Right renal cortex interstitium (tissue), 3 donors: Measurements from ENCODE around the gene PEX14. TPM values are rescaled to one million over a fixed set of nuclear protein-coding genes. Genes with fewer than 3 reads are reported as not detected.
A peak's percentile ranks its signal among the peaks of the same experiment; 100 is the strongest.
"Not testable (repeated sequence)": the region's sequence is repeated elsewhere in the genome, so short reads cannot be mapped to it uniquely, and the experiment has no call there.

Source experiments
- DNase-seq, 3 donors: peaks; one replicate each; pipeline ENCODE4 v3.0.0-alpha.2; 2013; ENCODE audit warnings: low read depth in 3 of 3, low spot score in 2 of 3
- polyA plus RNA-seq, 3 donors: library from polyadenylated mRNA; unstranded; fragments of 120-200 nt; gene quantifications; one replicate each; pipeline ENCODE4 v1.2.1, GENCODE V29; 2013; ENCODE audit not compliant: insufficient read length in 3 of 3

PEX14 gene
- polyA plus RNA-seq, 3 donors, result 19.2 to 20.4 (median 19.5) TPM

GRCh38 chr1:10494418-10494753 is 19.6 kb downstream of the PEX14 start:
- no peak for DNase-seq

DNA sequence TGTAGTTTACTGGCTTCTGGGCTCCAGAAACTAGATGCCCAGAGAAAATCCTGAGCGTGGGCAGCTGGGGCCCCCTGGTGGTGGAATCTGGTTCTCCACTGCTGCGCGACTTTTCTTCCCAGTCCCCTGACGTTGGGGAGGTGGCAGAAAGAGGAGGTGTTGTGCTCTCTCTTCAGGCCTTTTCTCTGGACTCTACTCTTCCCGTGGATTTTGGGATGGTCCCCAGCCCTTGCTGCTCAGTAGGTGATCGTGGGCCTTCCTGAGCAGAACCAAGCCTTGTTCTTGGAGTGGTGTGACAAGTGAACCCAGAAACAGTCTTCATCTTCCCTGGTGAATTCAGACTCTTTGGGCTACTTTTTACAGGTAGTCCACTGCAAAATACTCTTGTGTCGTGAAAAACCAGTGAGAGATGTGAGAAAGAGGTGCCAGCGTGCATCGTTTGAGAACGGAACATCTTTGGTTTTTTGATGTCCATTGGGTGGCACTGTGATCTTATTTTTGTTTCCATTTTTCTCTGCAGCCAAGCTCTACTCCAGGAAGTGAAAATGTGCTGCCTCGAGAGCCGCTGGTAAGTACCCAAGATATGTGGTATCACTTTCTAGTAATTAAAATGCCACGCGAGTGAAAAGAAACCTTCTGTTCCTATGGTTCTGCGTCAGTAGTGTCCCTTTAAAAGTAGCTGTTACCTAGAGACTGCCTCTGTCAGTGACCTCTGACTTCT is 20.2 kb downstream of the PEX14 start:
- DNase-seq, result peak in 1 of 3 donors; percentile 58

GRCh38 chr1:10495475-10495817 is 20.7 kb downstream of the PEX14 start:
- DNase-seq, result no peak

DNA sequence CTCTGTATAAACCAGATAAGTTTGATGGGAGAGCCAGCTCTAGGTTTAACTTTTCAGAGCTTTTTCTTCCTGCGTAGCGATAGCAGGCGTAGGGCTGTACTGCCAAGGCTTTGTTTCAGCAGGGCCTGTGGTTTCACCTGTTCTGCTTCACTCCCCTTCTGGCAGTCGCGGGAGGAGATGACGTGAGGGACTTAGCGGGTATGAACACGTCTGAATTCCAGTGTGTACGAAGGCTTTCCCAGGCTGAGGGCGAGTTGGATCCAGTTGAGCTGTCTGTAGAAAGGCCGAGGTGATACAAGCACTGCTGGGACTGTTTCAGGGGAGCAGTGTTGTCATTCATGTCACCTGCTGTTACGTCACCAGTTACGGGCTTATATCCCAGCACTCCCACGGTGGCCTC is 21.2 kb downstream of the PEX14 start:
- DNase-seq, result peak in 1 of 3 donors; percentile 51

- no peak for DNase-seq
Measured at GRCh38 chr1:10497109-10497508, 22.4 kb downstream of the PEX14 start.

DNA sequence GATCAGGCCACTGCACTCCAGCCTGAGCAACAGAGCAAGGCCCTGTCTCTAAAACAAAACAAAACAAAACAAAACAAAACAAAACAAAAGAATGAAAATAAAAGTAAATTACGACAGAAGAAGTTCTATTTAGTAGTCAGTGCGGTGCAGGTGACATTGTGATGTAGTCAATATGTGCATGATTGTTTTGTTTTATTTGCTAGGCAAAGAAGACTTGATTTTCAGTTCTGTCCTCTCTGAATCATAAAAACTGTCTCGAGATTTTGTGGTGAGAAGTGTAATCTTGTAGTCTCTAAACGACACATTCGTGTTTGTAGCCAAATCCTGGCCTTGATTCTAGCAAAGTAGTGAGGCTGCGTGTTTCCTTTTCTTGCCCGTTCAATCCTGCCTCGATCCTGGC is 23.5 kb downstream of the PEX14 start:
- no peak for DNase-seq

GRCh38 chr1:10502206-10502605 is 27.5 kb downstream of the PEX14 start:
- no peak for DNase-seq

- no peak for DNase-seq
Measured at GRCh38 chr1:10504249-10504648, 29.5 kb downstream of the PEX14 start.

- not testable (repeated sequence) for DNase-seq
Measured at GRCh38 chr1:10506046-10506676, 31.4 kb downstream of the PEX14 start.

DNA sequence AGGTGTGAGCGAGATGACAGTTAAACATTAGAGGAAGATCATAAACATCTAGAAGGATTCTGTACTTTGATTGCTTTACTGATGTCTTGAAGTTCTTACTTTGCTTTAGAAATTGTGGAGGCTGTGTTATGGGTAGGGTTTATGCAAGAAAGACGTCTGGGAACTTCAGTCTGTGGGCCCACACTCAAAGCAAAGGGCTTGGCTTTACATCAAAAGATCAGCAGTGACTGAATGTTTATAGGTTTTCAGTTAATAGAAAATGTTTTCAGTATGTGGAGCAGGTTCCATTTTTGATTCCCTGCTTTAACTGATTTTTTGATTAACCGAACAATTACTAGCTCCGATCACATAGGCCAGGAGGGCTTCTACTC is 31.9 kb downstream of the PEX14 start:
- DNase-seq, result no peak

DNA sequence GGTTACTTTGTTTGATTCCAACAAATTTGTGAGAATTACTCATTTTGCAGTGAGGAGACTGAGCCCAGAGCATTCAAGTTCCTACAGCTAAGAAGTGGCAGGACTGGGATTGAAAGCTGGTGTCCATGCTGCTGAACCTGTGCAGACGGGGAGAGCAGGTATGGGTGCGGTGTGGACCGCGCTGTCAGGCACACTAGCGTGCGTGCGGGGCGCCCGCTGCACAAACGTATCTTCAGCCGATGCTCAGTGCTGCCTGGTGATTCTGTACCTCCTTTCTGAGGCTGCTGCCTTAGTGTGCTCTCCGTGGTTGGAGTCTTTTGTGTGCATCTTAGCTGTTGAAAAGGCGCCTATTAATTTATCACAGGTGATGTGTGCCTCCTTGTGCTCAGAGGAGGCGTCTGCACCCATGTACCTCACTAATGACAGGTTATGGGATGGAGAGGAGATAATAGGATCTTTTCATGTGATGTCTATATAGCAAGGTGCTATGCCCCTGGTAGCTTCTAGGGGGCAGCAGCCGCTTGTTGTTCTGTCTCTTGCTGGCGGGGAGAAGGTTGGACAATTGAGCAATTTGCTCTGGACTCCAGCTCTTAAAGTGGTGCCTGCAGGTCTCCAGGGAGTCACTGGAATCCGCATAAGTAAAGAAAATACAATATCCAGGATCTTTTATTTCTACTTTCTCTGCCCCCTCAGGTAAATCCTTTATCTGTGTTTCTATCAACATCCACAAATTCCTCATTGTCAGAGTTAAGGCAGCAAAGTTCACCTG is 32.5 kb downstream of the PEX14 start:
- no peak for DNase-seq

- DNase-seq, result no peak
Measured at GRCh38 chr1:10508511-10508951, 33.8 kb downstream of the PEX14 start.

- no peak for DNase-seq
Measured at GRCh38 chr1:10509809-10510509, 35.2 kb downstream of the PEX14 start.

- no peak for DNase-seq
Measured at GRCh38 chr1:10510520-10511493, 36.1 kb downstream of the PEX14 start.

GRCh38 chr1:10511494-10511885 is 36.7 kb downstream of the PEX14 start:
- no peak for DNase-seq

GRCh38 chr1:10513199-10513598 is 38.4 kb downstream of the PEX14 start:
- no peak for DNase-seq

DNA sequence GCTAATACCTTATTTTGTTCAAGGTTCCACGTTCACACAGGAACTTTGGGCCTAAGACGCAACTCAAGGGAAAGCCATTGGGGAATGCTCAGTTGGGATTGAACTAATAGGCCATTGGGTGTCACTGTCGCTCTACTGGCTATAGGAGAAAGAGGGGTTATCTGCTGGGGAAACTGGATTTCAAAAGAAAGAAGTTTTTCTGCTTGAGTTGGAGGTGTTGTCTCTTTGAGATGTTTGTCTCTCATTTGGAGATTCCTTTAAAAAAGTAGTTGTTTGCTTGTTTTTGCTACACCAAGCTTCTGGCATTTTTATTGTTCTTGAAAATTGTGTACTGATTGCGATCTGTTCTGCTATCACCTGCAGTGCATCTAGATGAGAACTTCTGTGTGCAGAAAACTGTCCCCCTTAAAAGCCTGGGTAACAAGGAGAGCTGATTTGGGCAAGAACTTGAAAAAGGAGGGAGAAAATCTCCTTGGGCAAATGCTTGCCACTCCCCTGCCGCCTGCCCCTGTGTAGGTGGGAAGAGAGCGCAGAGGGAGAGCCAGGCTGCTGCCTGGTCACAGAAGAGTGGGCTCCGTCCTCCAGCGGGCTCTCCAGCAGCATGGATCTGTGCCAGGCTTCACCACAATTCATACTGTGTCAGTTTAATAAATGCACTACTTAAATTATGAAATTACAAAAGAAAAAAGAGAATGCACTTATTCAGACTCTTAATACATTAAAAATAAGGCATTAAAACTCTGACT is 39.9 kb downstream of the PEX14 start:
- no peak for DNase-seq

- no peak for DNase-seq
Measured at GRCh38 chr1:10515301-10515975, 40.7 kb downstream of the PEX14 start.
